OCI-M1 (cell line): ENCODE data around the gene JMJD8.

Experiments
- DNase-seq: peaks from one replicate; lab custom pipeline; 2025; lab: John Stamatoyannopoulos, UW

JMJD8 gene

GRCh38 chr16:659618-660017, 24.5 kb downstream of the JMJD8 start:
- no peak for DNase-seq

GRCh38 chr16:658679-659571, 25.2 kb downstream of the JMJD8 start:
- no peak for DNase-seq

- no peak for DNase-seq
Measured at GRCh38 chr16:657487-657886, 26.6 kb downstream of the JMJD8 start.

GRCh38 chr16:654034-654433, 30.1 kb downstream of the JMJD8 start:
- no peak for DNase-seq

GRCh38 chr16:652454-653305, 31.5 kb downstream of the JMJD8 start:
- no peak for DNase-seq

GRCh38 chr16:651844-652243, 32.3 kb downstream of the JMJD8 start:
- DNase-seq, result no peak

- peak; percentile 29 for DNase-seq
Measured at GRCh38 chr16:649631-650030, 34.5 kb downstream of the JMJD8 start.

DNA sequence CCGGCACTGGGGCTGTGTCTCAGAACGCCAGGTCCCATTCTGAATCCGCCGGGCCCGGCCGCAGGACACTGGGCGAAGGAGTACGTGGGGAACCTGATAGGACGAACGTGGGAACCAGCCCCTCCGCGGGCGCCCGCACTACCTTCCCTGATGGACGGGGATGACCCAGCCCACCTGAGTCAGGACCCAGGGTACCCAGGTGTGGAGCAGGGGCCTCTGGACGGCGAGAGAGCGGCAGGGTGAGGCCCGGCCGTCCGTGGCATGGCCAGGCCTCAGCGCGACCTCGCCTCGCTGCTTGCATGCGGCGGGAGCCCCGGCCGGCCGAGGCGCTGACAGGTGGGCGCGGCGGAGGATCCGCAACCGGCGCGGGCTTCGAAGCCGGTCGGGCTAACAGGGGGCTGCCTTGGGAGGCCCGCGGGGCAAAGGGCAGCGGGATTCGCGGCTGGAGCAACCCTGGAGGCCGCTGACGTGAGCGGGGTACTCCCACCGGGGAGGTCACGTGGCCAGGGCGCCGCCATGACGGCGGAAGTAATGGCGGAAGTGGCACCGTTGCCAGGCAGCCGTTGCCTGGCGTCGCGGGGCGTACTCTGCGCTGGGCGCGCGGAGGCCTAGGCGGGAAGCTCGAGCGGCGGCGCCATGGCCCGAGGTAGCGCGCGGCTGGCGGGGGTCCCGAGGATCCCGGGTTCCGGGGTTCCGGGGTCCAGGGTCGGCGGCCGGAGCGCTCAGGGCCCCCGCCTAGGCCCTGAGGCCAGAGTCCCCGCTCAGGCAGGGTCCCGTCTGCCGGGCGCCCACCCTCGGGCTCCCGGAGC, 35.1 kb downstream of the JMJD8 start, which contains the start of gene WDR90:
Gene WDR90, plus strand, starts transcription at position 585 of the 809 bp plus-strand sequence. Its CDS starts 52 bp downstream, at position 637.
- peak; percentile 95 for DNase-seq

- peak; percentile 81 for DNase-seq
Measured at GRCh38 chr16:648071-648780, 35.9 kb downstream of the JMJD8 start.

GRCh38 chr16:647173-647902, 36.8 kb downstream of the JMJD8 start:
- DNase-seq, result no peak

- no peak for DNase-seq
Measured at GRCh38 chr16:646679-647172, 37.4 kb downstream of the JMJD8 start.

DNA sequence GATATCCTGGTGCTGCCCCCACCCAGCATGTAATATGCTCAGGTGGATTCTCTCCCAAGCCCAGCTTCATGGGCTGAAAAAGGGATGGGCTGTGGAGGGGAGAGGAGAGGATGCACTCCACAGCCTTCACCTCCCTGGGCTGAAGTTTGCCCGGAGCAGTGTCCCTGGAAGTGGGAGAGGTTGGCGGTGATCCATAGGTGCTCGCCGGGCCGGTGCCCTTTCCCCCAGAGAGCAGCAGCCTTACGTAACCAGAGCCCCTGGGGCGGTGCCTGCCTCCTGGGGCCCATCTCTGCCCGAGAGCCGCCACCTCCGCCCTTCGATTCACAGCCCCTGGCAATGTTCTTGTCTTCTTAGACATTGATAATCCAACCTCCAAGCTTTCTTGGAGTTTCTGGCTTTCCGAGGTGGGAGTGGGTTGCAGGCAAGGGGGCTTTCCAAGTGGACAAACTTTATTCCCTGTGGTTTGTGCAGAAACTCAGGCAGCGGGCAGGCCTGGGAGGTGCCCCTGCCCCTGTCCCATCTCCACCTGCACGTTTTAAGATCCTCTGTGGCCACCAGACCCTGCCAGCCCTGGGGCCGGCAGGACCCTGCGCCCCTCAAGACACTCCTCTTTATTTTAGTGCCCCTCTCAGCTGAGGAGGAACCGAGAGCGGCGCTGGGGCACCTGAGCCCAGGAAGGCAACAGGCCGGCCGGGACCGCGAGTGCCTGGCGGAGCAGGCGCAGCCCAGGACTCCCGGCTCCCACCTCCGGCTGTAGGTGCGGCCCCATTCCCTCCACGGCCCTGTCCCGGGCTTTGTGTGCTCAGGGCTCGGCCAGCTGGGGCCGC, 38.1 kb downstream of the JMJD8 start:
- no peak for DNase-seq

DNA sequence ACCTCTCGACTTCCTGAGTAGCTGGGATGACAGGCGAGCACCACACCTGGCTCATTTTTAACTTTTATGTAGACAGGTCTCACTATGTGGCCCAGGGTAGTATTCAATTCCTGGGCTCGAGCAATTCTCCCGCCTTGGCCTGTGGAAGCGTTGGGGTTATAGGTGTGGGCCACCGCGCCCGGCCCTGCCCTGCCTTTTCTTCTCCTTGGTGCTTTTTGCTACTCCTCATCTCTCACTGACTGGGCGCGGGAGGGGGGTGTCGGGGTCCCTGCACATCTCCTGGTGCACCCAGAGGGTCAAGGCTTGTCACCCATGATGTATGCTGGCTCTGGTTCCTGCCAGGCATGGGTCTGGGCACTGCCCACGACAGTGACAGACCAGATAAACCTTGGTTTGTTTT, 39.6 kb downstream of the JMJD8 start:
- DNase-seq, result no peak

DNA sequence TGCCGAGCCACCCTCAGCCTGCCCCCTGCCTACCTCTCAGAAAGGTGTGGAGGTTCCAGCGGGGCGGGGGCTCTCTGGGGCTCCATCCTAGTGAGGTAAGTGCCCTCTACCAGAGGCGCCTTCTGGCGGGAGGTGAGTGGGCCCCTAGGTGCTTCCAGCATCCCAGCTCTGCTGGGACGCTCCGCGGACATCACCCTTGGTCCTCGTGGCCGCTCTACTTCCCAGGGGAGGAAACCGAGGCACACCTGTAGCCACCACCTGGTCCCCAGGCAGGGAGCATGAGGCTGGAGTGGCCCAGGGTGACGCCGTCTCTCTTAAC, 41.1 kb downstream of the JMJD8 start:
- DNase-seq, result no peak

DNA sequence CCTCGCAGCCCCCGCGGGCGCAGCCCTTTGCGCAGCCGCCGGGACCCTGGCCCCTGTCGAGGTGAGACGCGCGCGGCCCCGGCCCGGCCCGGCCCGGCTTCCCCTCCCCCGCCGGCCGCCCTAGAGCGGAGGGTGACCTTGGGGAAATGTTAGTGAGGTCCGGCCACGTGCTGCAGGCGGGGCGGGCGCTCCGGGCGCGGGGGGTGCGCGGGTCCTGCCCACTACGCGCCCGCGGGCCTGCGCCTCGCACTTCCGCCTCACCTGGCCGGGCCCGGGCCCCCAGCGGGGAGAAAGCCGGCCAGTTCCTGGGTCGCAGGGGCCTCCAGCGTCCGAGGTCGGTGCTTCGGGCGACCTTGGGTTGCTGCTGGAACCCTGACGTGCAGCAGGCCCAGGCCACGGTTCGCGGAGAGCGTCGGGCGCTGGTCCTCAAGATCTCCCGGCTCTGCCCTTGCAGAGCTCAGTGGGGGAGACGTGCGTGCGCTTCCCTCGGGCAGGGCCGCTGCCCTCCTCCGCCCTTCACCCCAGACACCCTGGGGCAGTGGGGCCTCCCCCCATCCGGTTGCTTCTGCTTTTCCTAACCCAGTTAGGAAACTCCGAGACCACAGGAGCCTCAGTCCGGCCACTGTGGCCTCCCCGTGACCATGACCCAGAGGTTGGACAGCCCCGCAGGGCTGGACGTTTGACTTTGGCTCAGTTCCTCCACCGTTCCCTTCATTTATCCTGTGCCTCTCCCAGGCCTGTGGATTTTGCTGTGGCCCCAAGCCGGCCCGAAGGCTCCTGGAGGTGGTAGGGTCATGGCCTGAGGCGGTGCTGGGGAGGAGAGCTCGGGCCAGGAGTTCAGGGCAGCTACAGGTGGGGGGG, 41.7 kb downstream of the JMJD8 start:
- peak; percentile 88 for DNase-seq

- peak; percentile 90 for DNase-seq
Measured at GRCh38 chr16:641326-642188, 42.6 kb downstream of the JMJD8 start, which contains the start of gene MCRIP2. Gene MCRIP2 (plus strand): TSS chr16:641828. CDS start chr16:641992, 164 bp downstream.

DNA sequence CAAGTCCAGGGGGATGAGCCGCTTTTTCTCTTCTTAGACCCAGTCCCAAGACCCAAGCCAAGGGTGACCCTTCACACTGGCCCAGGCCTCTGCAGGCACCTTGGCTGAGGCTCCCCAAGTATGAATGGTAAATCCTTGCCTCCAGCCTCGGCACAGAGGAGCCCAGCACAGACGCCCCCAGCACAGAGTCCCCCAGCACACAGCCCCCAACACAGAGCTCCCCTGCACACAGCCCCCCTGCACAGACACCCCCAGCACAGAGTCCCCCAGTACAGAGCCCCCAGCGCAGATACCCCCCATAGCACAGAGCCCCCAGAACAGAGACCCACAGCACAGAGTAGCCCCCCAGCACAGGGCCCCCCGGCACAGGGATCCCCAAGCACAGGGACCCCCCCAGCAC, 43.5 kb downstream of the JMJD8 start:
- no peak for DNase-seq

GRCh38 chr16:638836-639235, 45.3 kb downstream of the JMJD8 start:
- DNase-seq, result no peak
